ENCODE measurements around the gene TCF4.

- TF ChIP-seq, protein P1, sequence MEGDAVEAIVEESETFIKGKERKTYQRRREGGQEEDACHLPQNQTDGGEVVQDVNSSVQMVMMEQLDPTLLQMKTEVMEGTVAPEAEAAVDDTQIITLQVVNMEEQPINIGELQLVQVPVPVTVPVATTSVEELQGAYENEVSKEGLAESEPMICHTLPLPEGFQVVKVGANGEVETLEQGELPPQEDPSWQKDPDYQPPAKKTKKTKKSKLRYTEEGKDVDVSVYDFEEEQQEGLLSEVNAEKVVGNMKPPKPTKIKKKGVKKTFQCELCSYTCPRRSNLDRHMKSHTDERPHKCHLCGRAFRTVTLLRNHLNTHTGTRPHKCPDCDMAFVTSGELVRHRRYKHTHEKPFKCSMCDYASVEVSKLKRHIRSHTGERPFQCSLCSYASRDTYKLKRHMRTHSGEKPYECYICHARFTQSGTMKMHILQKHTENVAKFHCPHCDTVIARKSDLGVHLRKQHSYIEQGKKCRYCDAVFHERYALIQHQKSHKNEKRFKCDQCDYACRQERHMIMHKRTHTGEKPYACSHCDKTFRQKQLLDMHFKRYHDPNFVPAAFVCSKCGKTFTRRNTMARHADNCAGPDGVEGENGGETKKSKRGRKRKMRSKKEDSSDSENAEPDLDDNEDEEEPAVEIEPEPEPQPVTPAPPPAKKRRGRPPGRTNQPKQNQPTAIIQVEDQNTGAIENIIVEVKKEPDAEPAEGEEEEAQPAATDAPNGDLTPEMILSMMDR (IDR thresholded peaks at IDR 0.05), result no peak
- no peak for TF ChIP-seq POLR2A (IDR thresholded peaks at IDR 0.05)
Measured at GRCh38 chr18:55243255-55243654, 344.7 kb downstream of the TCF4 start.
